RWPE2 (cell line): ENCODE measurements around the gene TEKTIP1.

Experiments used
- ATAC-seq: fragments of 200-7000 bp; cut with Tn5 transposase; 3 replicates; pipeline ENCODE4 v1.9.1; 2021; ENCODE audit warnings: low read depth
- DNase-seq: peaks from one replicate; pipeline ENCODE4 v3.0.0-alpha.2; 2020; ENCODE audit warnings: low spot score
- H3K27ac ChIP-seq: fragments of 450-650 bp; 2 replicates; pipeline ENCODE4 v1.5.1; 2017; ENCODE audit warnings: mild to moderate bottlenecking; ENCODE audit not compliant: poor library complexity, severe bottlenecking
- H3K27me3 ChIP-seq: fragments of 250-450 bp; sonication (Bioruptor Pico); 2 replicates; pipeline ENCODE4 v1.5.1; 2021; ENCODE audit warnings: mild to moderate bottlenecking, moderate library complexity; ENCODE audit not compliant: insufficient read depth, poor library complexity, severe bottlenecking
- H3K36me3 ChIP-seq: fragments of 250-450 bp; sonication (Bioruptor Pico); 2 replicates; pipeline ENCODE4 v1.5.1; 2020; ENCODE audit warnings: low read depth, mild to moderate bottlenecking, moderate library complexity
- H3K4me1 ChIP-seq: fragments of 250-450 bp; sonication (Bioruptor Pico); 2 replicates; pipeline ENCODE4 v1.5.1; 2021; ENCODE audit warnings: mild to moderate bottlenecking, moderate library complexity; ENCODE audit not compliant: insufficient read depth, poor library complexity, severe bottlenecking
- H3K4me3 ChIP-seq: fragments of 250-450 bp; sonication (Bioruptor Pico); 2 replicates; pipeline ENCODE4 v1.5.1; 2021; ENCODE audit warnings: mild to moderate bottlenecking, moderate library complexity; ENCODE audit not compliant: severe bottlenecking
- H3K9me3 ChIP-seq: fragments of 250-450 bp; sonication (Bioruptor Pico); 2 replicates; pipeline ENCODE4 v1.5.1; 2021; ENCODE audit warnings: mild to moderate bottlenecking, moderate library complexity; ENCODE audit not compliant: severe bottlenecking
- TF ChIP-seq, protein P1 (sequence below): fragments of 450-650 bp; IDR thresholded peaks from one replicate; pipeline ENCODE4 v1.5.1; 2017; ENCODE audit warnings: mild to moderate bottlenecking, moderate library complexity; ENCODE audit not compliant: poor library complexity, severe bottlenecking

TEKTIP1 gene

GRCh38 chr19:3511506-3512251 lies 27.3 kb upstream of the TEKTIP1 start:
- ATAC-seq: no peak
- Histone ChIP-seq H3K27me3 (no peaks in the 10 kb centered on the region), H3K36me3 (peaks cover 33% of the 10 kb centered on the region), H3K9me3 (no peaks in the 10 kb centered on the region), H3K4me3 (no peak overlapping the region), H3K27ac (no peak overlapping the region), H3K4me1 (peaks cover 19% of the 10 kb centered on the region)
- TF ChIP-seq, protein P1, sequence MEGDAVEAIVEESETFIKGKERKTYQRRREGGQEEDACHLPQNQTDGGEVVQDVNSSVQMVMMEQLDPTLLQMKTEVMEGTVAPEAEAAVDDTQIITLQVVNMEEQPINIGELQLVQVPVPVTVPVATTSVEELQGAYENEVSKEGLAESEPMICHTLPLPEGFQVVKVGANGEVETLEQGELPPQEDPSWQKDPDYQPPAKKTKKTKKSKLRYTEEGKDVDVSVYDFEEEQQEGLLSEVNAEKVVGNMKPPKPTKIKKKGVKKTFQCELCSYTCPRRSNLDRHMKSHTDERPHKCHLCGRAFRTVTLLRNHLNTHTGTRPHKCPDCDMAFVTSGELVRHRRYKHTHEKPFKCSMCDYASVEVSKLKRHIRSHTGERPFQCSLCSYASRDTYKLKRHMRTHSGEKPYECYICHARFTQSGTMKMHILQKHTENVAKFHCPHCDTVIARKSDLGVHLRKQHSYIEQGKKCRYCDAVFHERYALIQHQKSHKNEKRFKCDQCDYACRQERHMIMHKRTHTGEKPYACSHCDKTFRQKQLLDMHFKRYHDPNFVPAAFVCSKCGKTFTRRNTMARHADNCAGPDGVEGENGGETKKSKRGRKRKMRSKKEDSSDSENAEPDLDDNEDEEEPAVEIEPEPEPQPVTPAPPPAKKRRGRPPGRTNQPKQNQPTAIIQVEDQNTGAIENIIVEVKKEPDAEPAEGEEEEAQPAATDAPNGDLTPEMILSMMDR: no peak
- DNase-seq: peak; percentile 38

DNA sequence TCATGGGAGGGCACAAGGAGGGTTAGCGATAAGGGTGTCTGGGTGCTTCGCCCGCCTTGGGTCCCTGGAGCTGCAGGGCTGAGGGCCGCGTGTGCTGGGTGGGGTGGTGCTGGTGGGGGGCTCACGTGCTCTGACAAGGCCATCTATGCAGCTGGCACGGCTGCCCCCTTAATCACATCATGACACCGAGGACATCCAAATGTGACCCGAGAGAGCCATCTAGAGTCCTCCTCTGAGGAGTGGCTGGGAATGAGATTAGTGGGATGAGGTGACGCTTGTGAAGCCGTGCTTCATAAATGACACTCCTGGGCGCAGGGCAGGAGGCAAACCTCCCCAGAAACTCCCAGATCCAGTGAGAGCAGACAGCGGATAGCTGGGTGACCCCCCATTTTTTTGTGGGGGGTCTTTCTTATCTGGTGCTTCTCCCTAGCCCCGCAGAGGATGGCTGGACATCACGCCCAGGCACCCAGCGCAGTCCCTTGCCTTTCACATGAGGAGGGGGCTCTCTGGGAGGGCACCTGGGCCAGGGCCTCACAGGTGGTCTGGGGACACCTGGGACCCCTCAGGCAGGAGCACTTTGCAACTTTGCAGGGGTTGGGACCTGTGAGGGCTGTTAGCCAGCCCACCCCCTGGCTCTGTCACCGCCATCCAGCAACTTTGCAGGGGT lies 26.3 kb upstream of the TEKTIP1 start:
- TF ChIP-seq, protein P1: no peak
- H3K9me3 ChIP-seq: no peaks in the 10 kb centered on the region
- H3K4me3 ChIP-seq: no peak overlapping the region
- peaks cover 29% of the 10 kb centered on the region for H3K36me3 ChIP-seq
- no peak overlapping the region for H3K27ac ChIP-seq
- H3K4me1 ChIP-seq: peaks cover 19% of the 10 kb centered on the region
- DNase-seq (no peak), ATAC-seq (no peak)
- no peaks in the 10 kb centered on the region for H3K27me3 ChIP-seq

DNA sequence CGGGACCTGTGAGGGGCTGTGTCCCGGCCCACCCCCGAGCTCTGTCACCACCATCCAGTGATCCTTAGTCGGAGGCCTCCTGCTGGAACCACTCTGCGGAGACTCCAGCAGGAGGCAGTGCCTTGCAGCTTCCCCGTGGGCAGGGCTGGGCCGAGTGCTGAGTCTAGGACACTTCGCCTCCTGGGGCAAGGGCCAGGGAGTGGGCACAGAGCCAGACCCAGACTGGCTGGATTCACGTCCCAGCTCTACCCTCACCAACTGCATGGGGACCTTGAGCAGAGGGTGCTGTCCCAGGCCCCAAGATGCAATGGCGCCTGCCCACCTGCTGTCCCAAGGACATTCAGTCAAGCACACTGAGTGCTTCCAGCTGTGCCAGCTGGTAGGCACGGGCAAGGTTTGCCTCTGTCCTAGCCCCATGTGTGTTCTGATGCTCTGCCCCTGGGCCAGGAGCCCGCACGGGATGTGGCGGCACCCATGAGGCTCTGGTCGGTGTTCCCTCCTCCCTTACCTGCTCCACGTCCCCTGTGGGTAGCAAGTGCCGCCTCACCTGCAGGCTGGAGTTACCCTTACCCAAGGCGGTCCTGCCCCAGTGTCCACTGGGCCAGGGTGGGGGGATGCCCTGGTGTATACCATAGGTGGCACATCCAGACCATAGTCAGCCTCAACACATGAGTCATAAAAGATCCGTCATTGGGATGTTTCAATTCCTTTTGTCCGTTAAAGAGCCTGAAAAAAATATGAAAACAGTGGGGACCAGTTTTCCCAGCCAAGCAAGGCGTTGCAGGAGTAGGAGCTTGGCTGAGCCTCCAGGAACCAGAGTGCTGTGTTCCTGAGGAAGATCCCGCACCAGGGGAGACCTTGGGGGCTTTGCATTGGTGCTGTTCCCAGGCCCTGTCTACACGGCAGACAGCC lies 25.5 kb upstream of the TEKTIP1 start:
- Histone ChIP-seq H3K4me1 (peaks cover 17% of the 10 kb centered on the region), H3K27ac (no peak overlapping the region), H3K4me3 (no peak overlapping the region), H3K27me3 (no peaks in the 10 kb centered on the region), H3K9me3 (no peaks in the 10 kb centered on the region), H3K36me3 (peaks cover 26% of the 10 kb centered on the region)
- no peak for DNase-seq
- no peak for ATAC-seq
- TF ChIP-seq, protein P1: no peak

DNA sequence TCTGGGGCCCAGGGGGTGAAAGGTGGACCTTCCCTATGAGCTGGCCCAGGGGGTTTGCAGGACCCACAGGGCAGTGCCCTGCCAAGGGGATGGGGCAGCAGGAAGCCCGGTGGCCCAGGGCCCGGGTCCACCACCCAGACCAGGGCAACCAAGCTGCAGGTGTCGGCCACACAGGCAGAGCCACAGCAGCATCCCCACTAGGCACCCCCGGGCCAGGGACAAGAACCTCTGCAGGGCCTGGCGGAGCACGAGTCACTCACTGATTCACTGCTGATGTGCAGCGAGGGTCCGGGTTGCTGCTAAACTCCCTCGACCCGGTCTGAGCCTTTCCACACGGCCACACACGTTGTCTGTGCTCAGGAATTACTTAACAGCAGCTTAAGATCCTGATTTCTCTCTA lies 24.0 kb upstream of the TEKTIP1 start:
- ATAC-seq: no peak
- H3K4me3 ChIP-seq: no peak overlapping the region
- H3K27me3 ChIP-seq: no peaks in the 10 kb centered on the region
- TF ChIP-seq, protein P1: no peak
- H3K9me3 ChIP-seq: no peaks in the 10 kb centered on the region
- H3K36me3 ChIP-seq: peaks cover 14% of the 10 kb centered on the region
- peaks cover 3% of the 10 kb centered on the region for H3K4me1 ChIP-seq
- DNase-seq: no peak
- no peak overlapping the region for H3K27ac ChIP-seq
